Activated T-helper 1 cell treated with Interleukin-2 at 50 U/mL for 16 hours (primary cell): ENCODE results near the gene PLA2G2C.

Experiments used
- DNase-seq: peaks from one replicate; pipeline ENCODE4 v3.0.0-alpha.2; 2020; ENCODE audit warnings: low read depth

PLA2G2C gene

GRCh38 chr1:20183616-20184271, 2.6 kb downstream of the PLA2G2C start:
- DNase-seq = no peak

- DNase-seq = no peak
Observed at GRCh38 chr1:20183035-20183434, 3.3 kb downstream of the PLA2G2C start.

GRCh38 chr1:20182415-20182814, 3.9 kb downstream of the PLA2G2C start:
- DNase-seq = no peak

GRCh38 chr1:20180844-20181207, 5.5 kb downstream of the PLA2G2C start:
- no peak for DNase-seq

- DNase-seq = no peak
Observed at GRCh38 chr1:20180129-20180843, 6.0 kb downstream of the PLA2G2C start.

- DNase-seq = no peak
Observed at GRCh38 chr1:20179371-20180128, 6.8 kb downstream of the PLA2G2C start.

GRCh38 chr1:20178634-20179370, 7.5 kb downstream of the PLA2G2C start:
- no peak for DNase-seq

GRCh38 chr1:20174937-20175666, 11.2 kb downstream of the PLA2G2C start:
- no peak for DNase-seq

GRCh38 chr1:20172033-20172590, 14.2 kb downstream of the PLA2G2C start:
- no peak for DNase-seq

- DNase-seq = no peak
Observed at GRCh38 chr1:20169932-20170331, 16.4 kb downstream of the PLA2G2C start.

GRCh38 chr1:20168564-20169491, 17.5 kb downstream of the PLA2G2C start:
- DNase-seq = no peak

- no peak for DNase-seq
Observed at GRCh38 chr1:20167126-20167525, 19.2 kb downstream of the PLA2G2C start.

- no peak for DNase-seq
Observed at GRCh38 chr1:20166051-20166450, 20.3 kb downstream of the PLA2G2C start.

- no peak for DNase-seq
Observed at GRCh38 chr1:20165522-20165951, 20.8 kb downstream of the PLA2G2C start.

- no peak for DNase-seq
Observed at GRCh38 chr1:20164694-20165202, 21.6 kb downstream of the PLA2G2C start.

GRCh38 chr1:20160034-20160433, 26.3 kb downstream of the PLA2G2C start:
- no peak for DNase-seq

- DNase-seq = no peak
Observed at GRCh38 chr1:20158358-20159070, 27.8 kb downstream of the PLA2G2C start.

GRCh38 chr1:20154301-20154831, 32.0 kb downstream of the PLA2G2C start:
- DNase-seq = no peak

GRCh38 chr1:20153000-20153418, 33.3 kb downstream of the PLA2G2C start:
- no peak for DNase-seq
